NCI-H2227 treated with DMSO at 0.1 percent for 48 hours (cell line): Measurements from ENCODE around the gene TBCA.

Source experiments
- DNase-seq: peaks from one replicate; lab custom pipeline; 2025; lab: John Stamatoyannopoulos, UW

TBCA gene

GRCh38 chr5:77642738-77643653 lies 133.1 kb downstream of the TBCA start:
- DNase-seq: no peak

- DNase-seq: no peak
Observed at GRCh38 chr5:77641963-77642737, 134.0 kb downstream of the TBCA start.

GRCh38 chr5:77641397-77641943 lies 134.7 kb downstream of the TBCA start:
- DNase-seq: no peak
